HG03575 (cell line): ENCODE data around the gene SUPT20HL1.
"Not testable (repeated sequence)": the region's sequence is repeated elsewhere in the genome, so short reads cannot be mapped to it uniquely, and the experiment has no call there.

ENCODE experiments used
- ATAC-seq: cut with Tn5 transposase; IDR thresholded peaks from one replicate; pipeline ENCODE4 v1.9.1; 2021; ENCODE audit not compliant: unreplicated experiment, insufficient number of reproducible peaks, low FRiP score; ENCODE audit errors: extremely low read depth

Gene SUPT20HL1

GRCh38 chrX:24360272-24360671, at the start of gene SUPT20HL1:
Gene SUPT20HL1, plus strand, starts transcription at chrX:24360639. Its CDS starts 2,122 bp downstream, at chrX:24362761.
- no peak for ATAC-seq

GRCh38 chrX:24310916-24311315, 49.5 kb upstream of the SUPT20HL1 start:
- ATAC-seq, result not testable (repeated sequence)

- not testable (repeated sequence) for ATAC-seq
Observed at GRCh38 chrX:24311507-24312248, 48.8 kb upstream of the SUPT20HL1 start.

GRCh38 chrX:24312249-24312607, 48.2 kb upstream of the SUPT20HL1 start:
- ATAC-seq, result not testable (repeated sequence)

GRCh38 chrX:24314019-24314635, 46.3 kb upstream of the SUPT20HL1 start, which contains the start of gene SUPT20HL2:
Gene SUPT20HL2, minus strand, starts transcription at chrX:24314069. Its CDS starts 754 bp downstream, at chrX:24313315.
- no peak for ATAC-seq

GRCh38 chrX:24316111-24316510, 44.3 kb upstream of the SUPT20HL1 start:
- no peak for ATAC-seq

- no peak for ATAC-seq
Observed at GRCh38 chrX:24317567-24317966, 42.9 kb upstream of the SUPT20HL1 start.

- no peak for ATAC-seq
Observed at GRCh38 chrX:24321741-24322395, 38.6 kb upstream of the SUPT20HL1 start.

- no peak for ATAC-seq
Observed at GRCh38 chrX:24325231-24325630, 35.2 kb upstream of the SUPT20HL1 start.

- ATAC-seq, result no peak
Observed at GRCh38 chrX:24332878-24333277, 27.6 kb upstream of the SUPT20HL1 start.

- no peak for ATAC-seq
Observed at GRCh38 chrX:24333371-24333770, 27.1 kb upstream of the SUPT20HL1 start.

GRCh38 chrX:24334461-24334860, 26.0 kb upstream of the SUPT20HL1 start:
- no peak for ATAC-seq

- no peak for ATAC-seq
Observed at GRCh38 chrX:24335871-24336270, 24.6 kb upstream of the SUPT20HL1 start.

GRCh38 chrX:24339911-24340310, 20.5 kb upstream of the SUPT20HL1 start:
- no peak for ATAC-seq

GRCh38 chrX:24340501-24340900, 19.9 kb upstream of the SUPT20HL1 start:
- no peak for ATAC-seq

- ATAC-seq, result no peak
Observed at GRCh38 chrX:24341795-24342194, 18.6 kb upstream of the SUPT20HL1 start.

- no peak for ATAC-seq
Observed at GRCh38 chrX:24343719-24344118, 16.7 kb upstream of the SUPT20HL1 start.

- ATAC-seq, result no peak
Observed at GRCh38 chrX:24347881-24348280, 12.6 kb upstream of the SUPT20HL1 start.

- no peak for ATAC-seq
Observed at GRCh38 chrX:24350217-24350616, 10.2 kb upstream of the SUPT20HL1 start.

- ATAC-seq, result no peak
Observed at GRCh38 chrX:24355095-24355494, 5.3 kb upstream of the SUPT20HL1 start.
